NCI-H1092 treated with DMSO at 0.1 percent for 48 hours (cell line): Measurements from ENCODE around the gene NEDD4L.

Source experiments
- DNase-seq: peaks from one replicate; lab custom pipeline; 2025; lab: John Stamatoyannopoulos, UW

The NEDD4L gene

GRCh38 chr18:58290116-58290695 is 246.2 kb downstream of the NEDD4L start:
- DNase-seq: no peak

- no peak for DNase-seq
Measured at GRCh38 chr18:58291131-58291530, 247.1 kb downstream of the NEDD4L start.

GRCh38 chr18:58292638-58293037 is 248.6 kb downstream of the NEDD4L start:
- no peak for DNase-seq

GRCh38 chr18:58297198-58297597 is 253.2 kb downstream of the NEDD4L start:
- no peak for DNase-seq

DNA sequence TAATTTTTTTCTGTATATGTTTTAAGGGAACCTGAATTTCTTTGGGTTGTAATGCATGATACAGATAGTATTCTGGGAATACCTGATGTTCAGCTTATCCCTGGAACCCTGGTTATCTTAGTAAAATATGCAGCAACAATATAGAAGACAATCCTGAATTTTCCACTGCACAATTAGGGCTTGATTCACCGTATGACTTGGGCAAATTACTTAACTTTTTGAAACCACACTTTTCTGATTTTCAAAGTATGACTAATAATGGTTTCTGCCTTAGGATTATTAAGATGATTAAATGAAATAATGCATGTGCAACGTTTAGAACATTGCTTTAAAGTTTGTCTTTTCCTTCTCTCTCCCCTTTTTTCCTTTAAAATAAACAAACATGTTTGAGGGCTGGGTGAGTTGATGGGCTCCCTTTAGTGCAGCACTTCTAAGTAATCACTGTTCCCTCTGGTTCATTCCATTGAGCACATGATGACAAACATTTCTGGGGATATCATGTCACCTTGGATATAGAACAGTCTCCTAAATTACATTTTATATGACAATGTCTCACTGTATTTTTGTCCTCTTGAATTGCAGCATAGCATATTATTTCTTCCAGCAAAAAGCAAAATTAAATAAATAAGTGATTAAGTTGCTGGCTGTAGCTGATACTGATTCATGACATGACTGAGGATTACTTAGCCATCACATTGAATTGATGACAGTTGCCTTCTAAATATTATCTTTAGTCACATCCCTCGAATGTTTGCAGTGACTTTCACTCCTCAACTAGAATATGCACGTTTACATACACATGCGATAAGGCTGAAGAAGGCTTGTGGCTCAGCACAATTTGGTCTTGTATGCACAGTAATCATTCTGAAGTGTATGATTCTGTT is 254.5 kb downstream of the NEDD4L start:
- no peak for DNase-seq

DNA sequence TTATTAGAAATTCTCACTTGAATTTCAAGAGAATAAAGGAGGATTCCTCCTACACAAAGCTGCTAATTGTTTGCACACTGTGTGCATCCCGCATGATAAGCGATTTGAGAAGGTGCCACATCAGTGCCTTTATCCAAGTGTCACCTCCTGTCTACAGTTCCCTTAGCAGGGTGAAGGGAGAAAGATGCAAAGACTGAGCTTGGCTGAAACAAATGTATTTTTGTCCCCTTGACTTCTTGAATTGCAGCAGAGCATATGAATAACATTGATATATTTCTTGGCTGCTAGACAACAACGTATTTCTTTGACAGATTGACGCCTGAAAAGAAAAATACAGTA is 255.1 kb downstream of the NEDD4L start:
- no peak for DNase-seq

DNA sequence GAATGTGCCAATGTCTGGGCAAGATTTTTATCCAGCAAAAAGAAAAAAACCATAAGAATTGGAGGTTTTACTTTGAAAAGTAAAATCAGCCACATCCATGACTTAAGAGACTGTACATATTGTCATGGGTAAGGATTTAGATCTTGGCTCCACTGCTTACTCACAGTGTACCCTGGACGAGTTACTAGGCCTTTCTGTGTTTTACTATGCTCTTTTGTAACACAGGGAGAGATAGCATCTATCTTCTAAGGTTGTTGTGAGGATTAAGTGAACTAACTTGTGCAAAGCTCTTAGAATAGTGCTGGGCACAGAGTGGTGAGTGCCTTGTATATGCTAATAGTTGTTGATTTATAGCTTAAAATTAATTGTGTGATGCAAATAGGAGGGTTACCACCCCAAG is 255.9 kb downstream of the NEDD4L start:
- no peak for DNase-seq

GRCh38 chr18:58300867-58301266 is 256.8 kb downstream of the NEDD4L start:
- no peak for DNase-seq

DNA sequence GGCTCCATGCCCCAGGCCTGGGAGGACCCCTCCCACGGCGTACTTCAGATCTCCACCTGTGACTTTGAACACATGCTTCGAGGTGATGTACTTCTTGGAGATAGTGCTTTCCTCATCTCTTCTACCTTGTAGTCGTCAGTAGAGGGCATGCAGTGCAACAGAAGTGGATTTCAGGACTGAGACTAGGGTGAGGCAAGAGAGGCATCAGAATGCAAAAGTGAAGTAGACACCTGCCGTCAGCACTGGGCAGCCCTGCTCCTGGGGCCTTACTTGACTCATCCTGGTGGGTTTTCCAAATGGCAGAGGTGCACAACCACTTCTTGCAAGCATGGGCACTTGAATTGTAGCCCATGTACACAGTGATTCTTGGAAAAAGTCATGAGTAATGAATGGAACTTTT is 258.8 kb downstream of the NEDD4L start:
- no peak for DNase-seq

DNA sequence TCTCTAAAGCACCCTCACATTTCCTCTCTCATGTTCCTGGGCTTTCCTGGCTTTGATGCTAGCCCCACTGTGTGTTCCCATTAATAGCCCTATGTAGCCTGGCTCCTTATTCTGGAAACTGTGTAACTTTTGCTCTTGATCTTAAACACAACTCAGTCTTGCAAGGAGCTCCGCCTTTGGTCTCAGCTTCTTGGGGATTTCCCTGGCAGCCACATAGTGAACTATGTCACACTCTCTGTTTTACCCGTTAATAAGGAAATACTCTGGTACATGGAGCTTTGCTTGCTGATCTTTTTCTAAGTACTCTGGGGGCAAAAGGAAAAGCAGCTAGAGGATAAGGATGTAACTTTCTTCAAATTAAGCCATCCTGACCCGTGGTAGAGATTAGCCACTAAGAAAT is 259.3 kb downstream of the NEDD4L start:
- no peak for DNase-seq

GRCh38 chr18:58305792-58306191 is 261.8 kb downstream of the NEDD4L start:
- no peak for DNase-seq

DNA sequence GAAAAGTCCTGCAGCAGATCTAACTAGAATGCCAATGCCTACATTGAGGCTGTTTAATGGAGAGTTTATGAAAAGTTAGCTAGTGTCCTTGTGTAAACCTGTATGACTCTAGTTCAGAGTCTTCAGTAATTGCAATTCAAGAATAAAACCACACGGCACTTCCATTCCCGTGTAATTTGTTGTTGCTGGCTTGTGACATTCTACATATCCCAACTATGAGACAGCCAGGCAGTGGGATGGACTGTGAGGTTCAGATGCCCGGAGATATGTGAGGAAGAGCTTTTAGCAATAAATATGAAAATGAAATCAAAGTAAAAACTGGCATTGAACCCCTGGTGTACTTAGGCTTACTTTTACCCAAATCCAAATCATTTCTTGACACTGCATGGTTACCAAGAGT is 263.4 kb downstream of the NEDD4L start:
- no peak for DNase-seq

- DNase-seq: no peak
Measured at GRCh38 chr18:58308463-58308862, 264.4 kb downstream of the NEDD4L start.

DNA sequence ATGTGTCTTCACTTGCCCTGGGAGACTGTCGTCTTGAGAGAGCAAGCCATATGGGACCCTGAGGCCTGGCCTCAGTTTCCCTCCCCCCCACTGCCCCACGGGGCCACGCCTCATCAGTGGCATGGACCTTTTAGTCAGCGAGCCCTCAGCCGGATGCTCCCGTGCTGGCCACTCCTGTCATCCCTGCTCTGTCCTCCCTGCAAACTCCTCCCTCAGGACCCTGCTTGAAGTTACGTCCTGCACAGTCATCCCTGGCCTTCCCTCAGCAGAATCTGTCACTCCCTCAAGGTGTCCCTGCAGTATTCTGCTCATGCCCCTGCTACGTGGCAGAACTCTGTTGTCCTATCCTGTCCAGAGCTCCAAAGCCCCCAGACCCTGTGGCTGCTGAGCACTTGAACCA is 265.1 kb downstream of the NEDD4L start:
- DNase-seq: no peak

- DNase-seq: no peak
Measured at GRCh38 chr18:58309610-58310239, 265.7 kb downstream of the NEDD4L start.

DNA sequence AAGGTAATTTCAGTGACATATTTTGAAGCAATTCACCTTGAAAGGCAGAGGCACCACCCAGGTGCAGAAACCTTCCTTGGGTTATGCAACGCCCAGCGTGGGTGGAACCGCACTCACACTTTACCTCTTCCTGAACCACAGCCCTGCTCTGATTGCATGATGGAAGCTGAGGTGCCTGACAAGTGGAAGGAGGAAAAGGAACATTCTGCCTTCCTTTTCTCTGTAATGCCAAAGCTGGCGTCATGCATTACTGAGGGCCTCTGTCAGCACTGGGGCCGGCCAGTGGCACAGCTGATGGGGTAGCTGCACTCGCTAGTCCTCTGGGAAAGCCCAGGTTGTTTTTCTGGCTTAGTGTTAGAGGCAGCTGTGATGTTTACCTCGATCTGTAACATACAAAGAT is 266.5 kb downstream of the NEDD4L start:
- no peak for DNase-seq

GRCh38 chr18:58311390-58311789 is 267.4 kb downstream of the NEDD4L start:
- DNase-seq: no peak

DNA sequence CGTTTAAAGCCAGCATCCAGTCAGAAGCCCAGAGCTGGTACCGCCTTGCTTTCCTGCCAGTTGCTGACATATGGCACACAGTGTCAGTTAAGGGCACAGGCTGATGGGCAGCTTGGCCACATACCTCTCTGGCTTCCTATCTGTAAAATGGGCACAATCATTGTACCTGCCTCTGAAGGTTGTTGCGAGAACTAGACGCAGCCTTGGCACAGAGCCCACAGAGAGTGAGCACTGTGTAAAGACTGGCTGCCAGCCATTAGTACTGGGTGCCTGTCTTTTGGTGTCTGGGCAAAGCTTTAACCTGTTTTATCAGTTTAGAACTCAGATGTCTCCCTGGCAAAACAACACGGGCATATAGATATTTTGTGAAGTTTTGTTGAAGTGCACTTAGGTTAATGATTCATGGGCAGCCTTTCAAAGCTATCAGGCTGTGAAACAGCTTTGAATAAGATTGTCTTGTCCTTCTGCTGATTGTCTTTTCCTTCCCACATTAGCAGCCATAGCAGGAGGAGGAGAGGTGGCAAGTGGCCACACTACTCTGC is 269.5 kb downstream of the NEDD4L start:
- peak; percentile 33 for DNase-seq

DNA sequence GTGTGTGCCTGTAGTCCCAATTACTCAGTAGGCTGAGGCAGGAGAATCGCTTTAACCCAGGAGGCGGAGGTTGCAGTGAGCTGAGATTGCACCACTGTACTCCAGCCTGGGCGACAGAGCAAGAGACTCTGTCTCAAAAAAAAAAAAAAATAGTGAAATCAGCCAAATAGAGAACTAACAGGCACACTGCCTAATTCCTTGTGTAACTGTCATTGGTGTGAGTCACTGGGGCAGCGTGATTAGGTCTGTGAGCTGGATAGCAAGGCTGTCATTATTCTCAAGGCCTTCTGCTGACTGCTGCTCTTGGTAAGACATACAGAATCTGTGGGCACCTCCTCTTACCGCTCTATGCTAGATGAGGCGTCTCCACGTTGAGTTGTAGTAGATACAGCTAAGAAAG is 270.3 kb downstream of the NEDD4L start:
- no peak for DNase-seq

GRCh38 chr18:58315041-58315440 is 271.0 kb downstream of the NEDD4L start:
- DNase-seq: no peak

- DNase-seq: no peak
Measured at GRCh38 chr18:58315739-58316215, 271.8 kb downstream of the NEDD4L start.

DNA sequence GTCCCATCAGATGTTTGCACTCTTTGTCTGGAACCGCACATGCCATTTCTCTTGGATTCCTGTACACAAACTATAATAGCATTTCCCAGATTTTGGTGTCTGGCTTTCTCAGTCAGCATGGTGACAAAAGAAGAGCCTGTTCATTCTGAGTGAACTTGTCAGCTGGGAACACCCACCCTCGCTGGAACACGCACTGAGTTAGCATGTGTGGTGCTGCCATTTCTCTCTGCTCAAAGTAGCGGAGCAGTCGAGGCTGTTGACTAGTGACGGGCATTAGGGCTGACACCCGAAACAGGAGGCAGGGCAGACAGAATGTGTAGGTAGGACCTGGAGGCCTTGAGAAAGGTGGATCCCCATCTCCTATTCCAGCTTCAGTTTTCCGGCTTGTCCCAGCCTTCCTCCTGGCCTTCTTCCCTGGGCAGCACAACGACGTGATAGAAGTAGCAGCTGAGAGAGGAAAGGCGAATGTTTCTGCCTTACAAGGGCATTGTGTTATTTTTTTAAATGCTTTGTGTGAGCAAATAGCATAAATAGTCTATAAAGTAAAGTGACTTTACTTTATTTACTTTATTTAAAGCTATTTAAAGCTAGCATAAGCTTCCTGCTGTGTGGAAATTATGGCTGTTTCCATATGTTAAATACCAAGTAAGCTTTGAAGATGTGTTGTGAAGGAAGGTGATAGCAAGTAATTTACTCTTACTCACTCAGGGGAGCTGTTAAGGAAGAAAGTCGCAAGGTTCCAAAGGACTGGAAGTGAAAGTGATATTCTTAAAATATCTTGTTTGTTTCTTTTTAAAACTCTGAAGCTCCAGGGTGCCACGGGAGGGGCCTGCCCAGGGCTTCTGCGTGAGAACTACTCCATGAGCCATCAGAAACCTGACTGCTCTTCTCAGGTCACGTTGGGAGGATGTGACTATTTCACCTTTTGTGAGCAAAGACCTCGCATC is 272.6 kb downstream of the NEDD4L start:
- DNase-seq: no peak
